Sigmoid colon (tissue), 4 donors: ENCODE measurements around the gene DDX5.

Source experiments
- CTCF ChIP-seq, 4 experiments: fragments of 450-650 bp in 3 of 4; fragments of 200-600 bp in 1 of 4; IDR thresholded peaks; one replicate each; pipeline ENCODE4 v1.5.1; 2016 to 2019; ENCODE audit warnings: antibody characterized with exemption in 4 of 4, mild to moderate bottlenecking in 3 of 4, moderate library complexity in 2 of 4
- POLR2A ChIP-seq, 2 donors: fragments of 450-650 bp; IDR thresholded peaks; one replicate each; pipeline ENCODE4 v1.6.1; 2016; ENCODE audit warnings: antibody characterized with exemption in 2 of 2, mild to moderate bottlenecking in 2 of 2, moderate library complexity in 2 of 2
- POLR2AphosphoS5 ChIP-seq, 4 donors: sonication (generic); formaldehyde crosslinking; IDR thresholded peaks; one replicate each; pipeline ENCODE4 v1.6.1; 2017; ENCODE audit warnings: antibody characterized with exemption in 4 of 4

GRCh38 chr17:64506201-64506575, at the start of gene DDX5:
- TF ChIP-seq POLR2A (IDR thresholded peaks at IDR 0.05) = peak; percentile 97
- TF ChIP-seq CTCF (IDR thresholded peaks at IDR 0.05) = no peak
- TF ChIP-seq POLR2AphosphoS5 (IDR thresholded peaks at IDR 0.05) = peak; percentile 98 to 100 (median 100)
